Keratinocyte (primary cell): ENCODE results near the gene RICTOR. TPM values are rescaled to one million over a fixed set of nuclear protein-coding genes. Genes with fewer than 3 reads are reported as not detected.

ENCODE experiments used
- DNase-seq: peaks from one replicate; pipeline ENCODE4 v3.0.0-alpha.2; 2011; ENCODE audit warnings: low read depth, missing footprints, low spot score
- FAIRE-seq: peaks from 2 replicates; lab custom pipeline; 2011; peaks lifted over from hg19 to GRCh38; lab: Jason Lieb, UNC
- H2AFZ ChIP-seq: 2 replicates; pipeline ENCODE4 v1.6.0; 2012; ENCODE audit warnings: low read length, control low read depth, inconsistent platforms; ENCODE audit not compliant: control insufficient read depth
- H3K27ac ChIP-seq: 2 replicates; pipeline ENCODE4 v1.5.1; 2011; ENCODE audit warnings: low read length; ENCODE audit not compliant: control insufficient read depth, insufficient read depth
- H3K27me3 ChIP-seq: 3 replicates; pipeline ENCODE4 v1.6.0; 2011; ENCODE audit warnings: low read length; ENCODE audit not compliant: control insufficient read depth, insufficient read depth; ENCODE audit errors: extremely low read depth
- H3K36me3 ChIP-seq, 2 experiments: 2 replicates in 1 of 2; 3 replicates in 1 of 2; pipeline ENCODE4 v1.5.1; 2011; ENCODE audit warnings: low read length in 2 of 2, mild to moderate bottlenecking in 1 of 2; ENCODE audit not compliant: control insufficient read depth in 2 of 2, insufficient read depth in 2 of 2; ENCODE audit errors: extremely low read depth in 1 of 2
- H3K4me1 ChIP-seq: 3 replicates; pipeline ENCODE4 v1.5.1; 2011; ENCODE audit warnings: low read length; ENCODE audit not compliant: control insufficient read depth, insufficient read depth; ENCODE audit errors: extremely low read depth
- H3K4me2 ChIP-seq: 3 replicates; pipeline ENCODE4 v1.6.0; 2011; ENCODE audit warnings: low read depth, low read length; ENCODE audit not compliant: control insufficient read depth, insufficient read depth; ENCODE audit errors: extremely low read depth
- H3K4me3 ChIP-seq, 3 experiments: fragments of 200-600 bp in 1 of 3; sonication (generic) in 1 of 3; 2 replicates in 2 of 3; 3 replicates in 1 of 3; pipeline ENCODE4 v1.5.1; 2011 to 2016; ENCODE audit warnings: low read length in 3 of 3, mild to moderate bottlenecking in 3 of 3, control low read depth in 2 of 3, inconsistent platforms in 1 of 3, low read depth in 1 of 3, mixed read lengths in 1 of 3, mixed run types in 1 of 3, moderate library complexity in 1 of 3; ENCODE audit not compliant: control insufficient read depth in 2 of 3, insufficient read depth in 2 of 3; ENCODE audit errors: extremely low read depth in 1 of 3
- H3K79me2 ChIP-seq: 2 replicates; pipeline ENCODE4 v1.6.0; 2012; ENCODE audit warnings: low read length; ENCODE audit not compliant: control insufficient read depth, insufficient read depth
- H3K9ac ChIP-seq: 3 replicates; pipeline ENCODE4 v1.6.0; 2011; ENCODE audit warnings: low read length; ENCODE audit not compliant: control insufficient read depth, insufficient read depth; ENCODE audit errors: extremely low read depth
- H3K9me1 ChIP-seq: 3 replicates; pipeline ENCODE4 v1.6.0; 2011; ENCODE audit warnings: low read length; ENCODE audit not compliant: control insufficient read depth, insufficient read depth; ENCODE audit errors: extremely low read depth
- H3K9me3 ChIP-seq: 2 replicates; pipeline ENCODE4 v1.5.1; 2012; ENCODE audit warnings: low read depth, low read length; ENCODE audit not compliant: control insufficient read depth
- H4K20me1 ChIP-seq: 3 replicates; pipeline ENCODE4 v1.6.0; 2011; ENCODE audit warnings: low read length; ENCODE audit not compliant: control insufficient read depth, insufficient read depth; ENCODE audit errors: extremely low read depth
- CTCF ChIP-seq, 3 experiments: IDR thresholded peaks in 1 of 3; conservative IDR thresholded peaks in 1 of 3; optimal IDR thresholded peaks in 1 of 3; 2 replicates in 2 of 3; 3 replicates in 1 of 3; pipeline versions ENCODE3 to v1.5.1; 2011; ENCODE audit warnings: low read length in 3 of 3, mild to moderate bottlenecking in 3 of 3, moderate library complexity in 2 of 3, control low read depth in 1 of 3, inconsistent platforms in 1 of 3; ENCODE audit not compliant: insufficient read depth in 2 of 3; ENCODE audit errors: extremely low read depth in 1 of 3
- EZH2 ChIP-seq: IDR thresholded peaks from one replicate; pipeline ENCODE4 v1.6.1; 2012; ENCODE audit warnings: inconsistent platforms, mild to moderate bottlenecking, low read length, moderate library complexity
- dilution Hi-C: fragments of 300-500 bp; cut with MboI; formaldehyde crosslinking; loops from one replicate; pipeline ENCODE4 v1.7.0; 2020; ENCODE audit warnings: low sequenced_read_pairs; ENCODE audit not compliant: extremely low pct_ligation_motif_present
- polyA plus RNA-seq, 5 experiments: library from polyadenylated mRNA; depleted of rRNA in 3 of 5; stranded (reverse) in 3 of 5; stranded (forward) in 1 of 5; unstranded in 1 of 5; fragments of >200 nt; gene quantifications; 1 replicate in 1 of 5; 2 replicates in 3 of 5; 3 replicates in 1 of 5; pipeline versions ENCODE4 v1.2.1 to v1.2.3, GENCODE V29; 2011 to 2012; ENCODE audit warnings: missing spikeins in 2 of 5, low read depth in 1 of 5, low replicate concordance in 1 of 5

Gene RICTOR
- polyA plus RNA-seq, 1 donor (not counting 4 experiments of a cell fraction or from before 2014, with no cell fraction given) = 11.5 TPM

DNA sequence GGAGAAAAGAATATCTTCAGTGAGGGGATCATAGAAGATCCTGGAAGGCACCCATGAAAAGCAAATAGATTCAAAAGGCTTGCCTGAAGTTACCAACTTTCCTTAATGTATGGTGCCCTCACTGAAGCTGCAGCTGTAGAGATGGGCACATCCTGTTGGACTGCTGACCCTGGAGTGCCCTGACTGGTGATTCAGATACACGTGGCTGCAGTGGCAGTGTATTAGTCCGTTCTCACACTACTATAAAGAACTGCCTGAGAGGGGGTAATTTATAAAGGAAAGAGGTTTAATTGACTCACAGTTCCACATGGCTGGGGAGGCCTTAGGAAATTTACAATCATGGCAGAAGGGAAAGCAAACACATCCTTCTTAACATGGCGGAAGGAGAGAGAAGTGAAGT, 148.1 kb downstream of the RICTOR start:
- Histone ChIP-seq H3K9me1 (no peaks in the 10 kb centered on the region), H4K20me1 (no peaks in the 10 kb centered on the region), H3K79me2 (no peaks in the 10 kb centered on the region), H2AFZ (no peak overlapping the region), H3K27me3 (no peaks in the 10 kb centered on the region), H3K4me1 (no peaks in the 10 kb centered on the region), H3K9me3 (no peaks in the 10 kb centered on the region), H3K9ac (no peak overlapping the region), H3K4me2 (no peak overlapping the region), H3K27ac (no peak overlapping the region), H3K4me3 (no peak overlapping the region), H3K36me3 (peaks cover 25 to 29% of the 10 kb centered on the region in 2 experiments)
- TF ChIP-seq EZH2 (no peak), CTCF (optimal IDR thresholded peaks at IDR 0.05 in 1 of 3, IDR thresholded peaks at IDR 0.05 in 1 of 3, conservative IDR thresholded peaks at IDR 0.05 in 1 of 3; ENCODE audit: extremely low read depth in 1 of 3, insufficient read depth in 2 of 3, low read length in 3 of 3) (no peak)
- FAIRE-seq (no peak), DNase-seq (no peak)
- dilution Hi-C loops = no loop called here

- no peak overlapping the region for H3K4me3 ChIP-seq
- H3K9me1 ChIP-seq = no peaks in the 10 kb centered on the region
- no peaks in the 10 kb centered on the region for H3K9me3 ChIP-seq
- H3K4me1 ChIP-seq = no peaks in the 10 kb centered on the region
- no peak overlapping the region for H3K9ac ChIP-seq
- H3K4me2 ChIP-seq = no peak overlapping the region
- peaks cover 24 to 31% of the 10 kb centered on the region in 2 experiments for H3K36me3 ChIP-seq
- H3K27me3 ChIP-seq = no peaks in the 10 kb centered on the region
- no peak overlapping the region for H2AFZ ChIP-seq
- dilution Hi-C loops = no loop called here
- FAIRE-seq (no peak), DNase-seq (no peak)
- H3K27ac ChIP-seq = no peak overlapping the region
- no peaks in the 10 kb centered on the region for H4K20me1 ChIP-seq
- no peaks in the 10 kb centered on the region for H3K79me2 ChIP-seq
- no peak for TF ChIP-seq CTCF (optimal IDR thresholded peaks at IDR 0.05 in 1 of 3, IDR thresholded peaks at IDR 0.05 in 1 of 3, conservative IDR thresholded peaks at IDR 0.05 in 1 of 3; ENCODE audit: extremely low read depth in 1 of 3, insufficient read depth in 2 of 3, low read length in 3 of 3)
- no peak for TF ChIP-seq EZH2
Observed at GRCh38 chr5:38925154-38925925, 148.9 kb downstream of the RICTOR start.
